Measurements from ENCODE around the gene CCM2.

The CCM2 gene

DNA sequence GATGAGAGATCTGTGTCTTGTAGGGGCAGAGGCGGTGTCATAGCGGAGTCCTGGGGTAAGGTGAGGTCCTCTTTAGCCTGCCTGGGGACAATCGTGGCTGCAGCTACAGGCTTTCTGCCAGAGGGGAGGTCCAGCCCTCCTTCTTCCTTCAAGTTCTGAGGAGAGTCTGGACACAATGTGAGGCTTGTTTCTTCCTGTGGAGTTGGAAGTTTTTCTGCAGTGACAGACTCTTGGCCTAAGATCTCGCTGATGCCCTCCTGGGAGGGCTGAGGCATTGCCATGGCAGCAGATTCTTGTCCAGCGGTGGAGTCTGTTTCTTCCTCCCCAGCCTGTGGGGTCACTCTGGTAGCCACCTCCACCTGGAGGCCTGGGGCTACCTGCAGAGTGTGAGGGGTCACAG lies 84.3 kb downstream of the CCM2 start:
- DNase-seq = no peak

GRCh38 chr7:45084901-45085618 lies 85.1 kb downstream of the CCM2 start:
- DNase-seq = no peak

GRCh38 chr7:45085619-45086200 lies 85.7 kb downstream of the CCM2 start:
- no peak for DNase-seq

DNA sequence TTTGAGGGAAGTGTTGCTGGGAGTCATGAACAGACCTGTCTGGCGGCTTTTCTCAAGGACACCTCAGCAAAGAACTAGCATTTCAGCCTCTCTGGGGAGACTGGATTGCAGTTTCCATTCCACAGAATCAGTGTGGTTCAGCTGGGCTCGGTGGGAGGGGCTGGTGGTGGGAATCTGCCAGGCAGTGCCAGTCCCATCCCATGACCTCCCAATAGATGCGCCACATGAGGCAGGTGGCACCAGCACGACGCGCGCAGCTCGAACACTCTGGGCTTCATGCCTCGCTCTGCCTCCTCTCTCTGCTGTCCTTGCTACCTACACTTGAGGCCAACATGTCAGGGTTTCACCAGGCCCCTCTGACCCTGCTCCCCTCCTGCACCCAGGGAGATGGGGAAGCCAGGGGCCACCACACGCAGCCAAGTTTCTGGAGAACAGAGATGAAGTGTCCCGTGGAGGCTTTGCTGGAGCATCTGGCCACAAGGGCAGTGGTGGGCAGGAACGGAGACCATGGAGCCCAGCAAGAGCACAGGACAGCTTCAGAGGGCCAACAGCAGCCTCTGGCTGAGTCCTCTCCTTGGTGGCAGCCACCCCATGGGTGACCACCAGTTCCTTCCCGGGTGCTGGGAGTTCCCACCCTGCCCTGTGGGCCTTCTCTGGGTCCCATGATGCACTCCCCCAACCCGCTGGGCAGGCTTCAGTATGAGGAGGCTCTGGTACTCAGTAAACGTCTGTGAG lies 86.5 kb downstream of the CCM2 start:
- no peak for DNase-seq

DNA sequence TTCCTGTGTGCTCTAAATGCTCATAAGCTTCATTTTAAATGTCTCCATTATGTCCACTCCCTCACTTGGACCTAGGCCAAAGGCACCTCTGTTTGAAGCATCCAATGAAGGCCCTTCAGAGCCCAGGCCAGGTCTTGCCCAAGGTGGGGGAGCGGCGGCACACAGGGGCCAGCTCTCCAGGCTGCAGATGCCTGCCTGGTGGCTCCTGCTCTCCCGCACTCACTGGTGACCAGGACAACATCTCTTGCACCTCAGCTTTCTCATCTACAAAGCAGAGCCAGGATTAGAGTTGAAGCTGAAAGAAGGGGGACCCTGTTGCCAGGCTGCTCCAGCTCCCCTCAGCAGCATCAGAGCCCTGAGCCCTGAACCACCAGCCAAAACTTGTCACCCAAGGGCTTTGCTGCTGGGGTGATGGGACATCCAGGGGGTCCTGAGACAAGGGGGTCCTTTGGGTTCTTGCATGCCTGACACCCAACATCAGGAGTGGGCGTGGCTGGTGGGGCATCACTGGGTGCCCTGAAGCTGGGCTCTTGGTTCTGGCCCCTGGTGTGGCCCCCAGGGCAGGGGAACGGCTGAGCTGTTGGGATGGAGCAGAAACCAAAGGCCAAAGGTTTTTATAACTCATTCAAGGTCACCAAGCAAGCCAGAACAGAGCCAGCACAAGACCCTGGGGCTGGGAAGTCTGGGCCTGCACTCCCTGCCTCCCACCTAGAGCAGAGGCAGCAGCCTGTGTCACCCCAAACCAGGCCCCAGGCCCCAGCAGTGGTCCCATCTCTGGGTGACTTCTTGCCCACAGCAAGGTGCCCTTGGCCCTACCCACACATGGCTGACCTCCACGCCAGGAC lies 87.5 kb downstream of the CCM2 start:
- no peak for DNase-seq

GRCh38 chr7:45088146-45088701 lies 88.2 kb downstream of the CCM2 start:
- no peak for DNase-seq

DNA sequence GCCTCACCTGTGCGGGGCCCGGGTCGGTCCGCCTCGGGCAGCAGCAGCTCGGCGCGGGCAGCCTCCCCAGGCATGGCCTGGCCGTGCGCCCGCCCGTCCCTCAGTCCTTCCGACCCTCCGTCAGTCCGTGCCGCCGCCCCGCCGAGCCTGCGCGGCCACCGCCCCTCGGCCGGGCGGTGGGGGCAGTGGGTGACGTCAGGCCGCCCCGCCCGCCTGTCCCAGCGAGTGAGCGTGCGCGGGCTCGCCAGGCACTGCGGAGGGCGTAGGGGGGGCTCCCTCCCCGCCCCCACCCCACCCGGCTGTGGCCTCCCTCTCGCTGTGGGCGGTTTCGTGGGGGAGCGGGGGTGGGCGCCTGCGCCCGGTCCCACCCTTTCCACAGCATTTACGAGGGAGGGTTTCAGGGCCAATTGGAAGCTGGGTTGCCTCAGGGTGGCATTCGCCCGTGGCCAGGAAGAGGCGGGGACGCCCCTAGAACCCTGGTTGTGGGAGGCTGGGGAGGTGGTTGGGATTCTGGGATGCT lies 88.9 kb downstream of the CCM2 start, which contains the start of gene NACAD:
TSS of gene NACAD (minus strand) at position 149 of the 520 bp plus-strand sequence. CDS start at position 74, 75 bp downstream.
- DNase-seq = no peak

- DNase-seq = peak; percentile 53
These were observed 89.4 kb downstream of the CCM2 start for GRCh38 chr7:45089341-45089891.

GRCh38 chr7:45092100-45092930 lies 92.3 kb downstream of the CCM2 start:
- no peak for DNase-seq

DNA sequence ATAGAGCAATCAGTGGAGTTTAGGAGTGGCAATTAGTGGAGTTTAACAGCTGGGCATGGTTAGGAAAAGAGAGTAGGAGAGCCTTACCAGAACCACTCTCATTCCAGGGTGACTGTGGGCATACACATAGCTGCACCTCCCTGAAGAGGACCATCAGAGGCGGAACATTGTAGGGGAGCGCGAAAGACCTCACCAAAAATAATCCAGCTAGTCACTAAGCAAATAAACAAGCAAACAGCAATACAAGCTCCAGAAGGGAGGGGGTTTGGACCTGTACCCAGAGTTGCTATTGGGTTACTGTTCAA lies 92.9 kb downstream of the CCM2 start:
- DNase-seq = no peak

GRCh38 chr7:45098983-45099839 lies 99.2 kb downstream of the CCM2 start:
- DNase-seq = no peak

DNA sequence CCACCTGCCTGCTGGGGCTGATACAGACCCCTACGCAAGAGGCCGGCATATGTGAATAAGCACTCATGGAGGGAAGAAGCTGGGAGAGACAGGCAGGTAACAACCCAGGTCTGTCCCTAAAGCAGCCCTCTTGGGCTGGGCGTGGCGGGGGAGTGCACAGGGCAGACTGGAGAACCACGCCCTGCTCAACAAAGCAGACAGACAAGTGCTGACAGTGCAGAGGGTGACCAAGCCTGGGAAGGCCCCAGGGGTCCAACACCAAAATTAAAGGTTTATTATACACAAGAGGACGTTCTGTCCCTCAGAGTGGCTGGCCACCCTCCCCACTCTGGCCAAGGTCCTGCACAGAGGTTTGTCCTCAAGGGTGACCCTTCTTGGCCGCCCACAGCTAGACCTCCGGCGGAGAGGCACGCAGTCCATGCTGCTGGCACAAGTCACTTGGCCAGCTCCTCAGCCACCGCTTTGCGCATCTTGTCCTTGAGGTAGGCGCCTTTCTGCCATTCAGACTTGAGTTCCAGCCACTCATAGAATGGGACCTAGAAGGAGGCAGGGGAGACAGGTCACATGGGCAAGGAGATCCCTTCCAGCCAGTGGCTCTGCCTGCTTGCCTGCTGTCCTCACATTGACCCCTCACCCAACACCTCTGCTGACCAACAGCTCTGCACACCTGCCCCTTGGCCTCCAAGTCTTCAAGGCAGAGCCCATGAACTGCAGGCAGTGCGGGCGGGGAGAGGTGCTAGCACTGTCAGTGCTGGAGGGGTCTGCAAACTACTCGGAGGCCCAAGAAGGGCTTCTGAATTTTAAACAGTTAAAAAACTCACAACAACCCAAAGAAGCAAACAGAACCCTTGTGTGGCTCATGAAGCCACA lies 100.1 kb downstream of the CCM2 start:
- DNase-seq = no peak

DNA sequence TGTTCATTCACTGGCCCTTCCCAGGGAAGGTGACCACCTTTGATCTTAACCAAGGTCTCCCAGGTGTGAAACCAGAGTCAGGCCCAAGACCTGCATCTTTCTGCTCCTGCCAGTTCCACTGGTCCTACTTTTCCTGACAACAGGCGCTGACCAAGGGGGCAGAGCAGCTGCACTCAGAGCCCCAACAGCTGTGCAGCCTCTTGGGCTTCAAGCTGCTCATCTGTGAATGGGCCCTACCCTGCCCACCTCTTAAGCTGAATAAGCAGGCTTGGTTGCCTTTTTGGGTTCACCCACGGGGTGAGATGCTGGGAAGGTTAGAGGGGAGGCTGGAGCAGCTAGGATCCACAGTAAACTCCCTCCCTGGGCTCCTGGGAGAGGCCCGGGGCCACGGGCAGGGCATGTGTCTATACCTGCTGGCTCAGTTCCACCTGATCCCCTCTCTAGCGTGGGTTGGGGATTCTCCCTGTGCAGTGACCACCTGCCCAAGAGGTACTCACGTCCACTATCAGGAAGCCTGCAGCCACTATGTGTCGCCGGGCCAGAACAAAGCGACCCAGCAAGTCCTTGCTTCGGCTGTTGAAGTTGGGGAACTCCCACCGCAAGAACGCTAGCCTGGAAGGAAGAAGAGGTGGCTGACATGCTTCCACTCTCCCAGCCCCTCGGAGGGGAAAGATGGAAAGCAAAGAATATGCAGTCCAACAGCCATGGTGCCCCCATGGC lies 100.9 kb downstream of the CCM2 start:
- DNase-seq = no peak

DNA sequence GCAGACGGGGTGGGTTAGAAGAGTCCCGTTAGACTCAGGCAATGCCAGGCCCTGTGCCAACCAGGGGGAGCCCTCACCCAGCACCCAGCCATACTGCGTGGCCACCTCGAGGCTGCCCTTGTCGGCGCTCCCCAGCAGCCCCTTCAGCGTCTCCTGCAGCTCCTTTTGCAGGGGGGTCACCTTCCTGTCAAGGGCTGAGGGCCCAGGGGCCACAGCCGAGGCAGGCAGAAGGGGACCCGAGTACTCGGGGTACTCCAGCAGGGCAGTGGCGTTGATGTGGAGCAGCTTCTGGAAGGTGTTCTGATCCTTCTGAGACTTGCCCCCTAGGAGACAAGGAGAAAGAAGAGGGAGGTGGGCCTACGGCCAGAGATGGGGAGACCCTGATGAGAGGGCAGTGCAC lies 101.7 kb downstream of the CCM2 start:
- no peak for DNase-seq

GRCh38 chr7:45102785-45103712 lies 103.0 kb downstream of the CCM2 start:
- DNase-seq = no peak

DNA sequence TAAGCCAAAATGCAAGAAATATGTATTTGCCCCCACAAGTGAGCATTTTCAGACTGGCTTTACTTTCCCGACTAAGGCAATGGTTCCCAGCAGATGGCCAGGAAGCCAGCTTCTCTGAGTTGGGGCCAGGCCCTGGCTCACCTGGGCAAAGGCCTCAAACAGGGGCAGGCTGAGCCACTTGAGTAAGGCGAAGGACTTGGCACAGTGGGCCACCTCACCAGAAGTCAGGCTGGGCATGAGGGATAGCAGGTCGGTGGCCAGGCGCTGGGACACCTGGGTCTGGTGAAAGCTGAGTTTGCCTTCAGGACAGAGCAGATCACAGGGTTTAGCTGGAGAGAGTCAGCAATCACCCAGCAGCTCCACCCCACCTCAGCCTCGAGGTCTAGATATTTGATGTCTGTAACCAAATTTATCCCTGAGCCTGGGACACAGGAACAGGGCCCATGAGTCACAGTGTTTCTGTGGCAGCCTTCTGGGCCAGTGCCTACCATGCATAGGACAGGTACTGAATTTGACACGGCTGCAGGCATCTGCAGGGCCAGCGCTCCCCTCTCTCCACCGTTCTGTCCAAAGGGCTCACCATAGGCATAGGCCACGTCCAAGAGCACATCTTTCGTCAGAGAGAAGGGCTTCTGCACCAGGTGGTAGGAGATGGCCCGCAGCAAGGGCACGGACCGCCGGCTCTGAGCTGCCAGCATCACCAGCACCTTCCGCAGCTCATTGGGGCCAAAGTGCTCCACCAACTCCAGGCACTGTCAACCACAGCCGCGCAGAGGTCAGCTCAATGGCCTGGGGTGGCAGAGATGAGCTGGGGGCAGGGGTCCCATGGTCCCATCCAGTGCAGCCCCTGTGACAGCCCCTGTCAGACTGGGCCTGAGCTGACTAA lies 104.2 kb downstream of the CCM2 start:
- no peak for DNase-seq

Data from stimulated activated CD4-positive, alpha-beta T cell treated with anti-CD3 and anti-CD28 coated beads, Interleukin-4, amount 100 ng/mL, for 1 hour (primary cell).